DOHH2 (cell line): Measurements from ENCODE around the gene CSNK1G3.

Experiments used
- H3F3A ChIP-seq: fragments of 200-600 bp; sonication (generic), shearing (Covaris generic); 2 replicates; pipeline ENCODE4 v1.6.0; 2016; ENCODE audit warnings: antibody characterized with exemption, mild to moderate bottlenecking; ENCODE audit not compliant: control insufficient read depth, insufficient read depth
- H3K27ac ChIP-seq: fragments of 200-600 bp; sonication (generic); 2 replicates; pipeline ENCODE4 v1.5.1; 2014; ENCODE audit warnings: low read depth, mild to moderate bottlenecking, low read length, moderate library complexity
- H3K27me3 ChIP-seq: fragments of 200-600 bp; sonication (generic); 2 replicates; pipeline ENCODE4 v1.6.1; 2014; ENCODE audit warnings: mild to moderate bottlenecking, low read length, mixed read lengths; ENCODE audit not compliant: control insufficient read depth
- H3K36me3 ChIP-seq: fragments of 200-600 bp; sonication (generic); 2 replicates; pipeline ENCODE4 v1.6.1; 2014; ENCODE audit warnings: mild to moderate bottlenecking, low read length, moderate library complexity, mixed read lengths; ENCODE audit not compliant: control insufficient read depth
- H3K4me1 ChIP-seq: fragments of 200-600 bp; sonication (generic); 2 replicates; pipeline ENCODE4 v1.6.1; 2014; ENCODE audit warnings: mild to moderate bottlenecking, low read length, mixed read lengths; ENCODE audit not compliant: control insufficient read depth
- H3K4me2 ChIP-seq: fragments of 200-600 bp; sonication (generic); 2 replicates; pipeline ENCODE4 v1.6.0; 2014; ENCODE audit warnings: mild to moderate bottlenecking, low read length, moderate library complexity
- H3K4me3 ChIP-seq: fragments of 200-600 bp; sonication (generic); 2 replicates; pipeline ENCODE4 v1.5.1; 2014; ENCODE audit warnings: mild to moderate bottlenecking, low read length, mixed read lengths
- H3K79me2 ChIP-seq: fragments of 200-600 bp; sonication (generic); 2 replicates; pipeline ENCODE4 v1.6.1; 2014; ENCODE audit warnings: mild to moderate bottlenecking, low read length, mixed read lengths; ENCODE audit not compliant: control insufficient read depth
- H3K9me2 ChIP-seq: fragments of 200-600 bp; sonication (generic); replicated peaks from 2 replicates; pipeline ENCODE4 v1.6.1; 2014; ENCODE audit warnings: mild to moderate bottlenecking, low read length, mixed read lengths; ENCODE audit not compliant: control insufficient read depth
- H3K9me3 ChIP-seq: fragments of 200-600 bp; sonication (generic); 2 replicates; pipeline ENCODE4 v1.6.1; 2014; ENCODE audit warnings: antibody characterized with exemption, low read length, mixed read lengths; ENCODE audit not compliant: control insufficient read depth, insufficient read depth
- H4K20me1 ChIP-seq: fragments of 200-600 bp; sonication (generic); 2 replicates; pipeline ENCODE4 v1.6.0; 2014; ENCODE audit warnings: low read depth, mild to moderate bottlenecking, antibody characterized with exemption, low read length, moderate library complexity; ENCODE audit not compliant: control insufficient read depth, insufficient read depth
- EZH2phosphoT487 ChIP-seq: fragments of 200-600 bp; sonication (generic); IDR thresholded peaks from 2 replicates; pipeline ENCODE4 v1.6.1; 2017; ENCODE audit warnings: borderline replicate concordance, mild to moderate bottlenecking, antibody characterized with exemption, low read length, moderate library complexity, mixed read lengths
- TF ChIP-seq, protein P1 (sequence below): fragments of 200-600 bp; sonication (generic); IDR thresholded peaks from one replicate; pipeline ENCODE4 v1.5.1; 2014; ENCODE audit warnings: antibody characterized with exemption, mild to moderate bottlenecking, low read depth, low read length; ENCODE audit not compliant: poor library complexity, severe bottlenecking

The CSNK1G3 gene

DNA sequence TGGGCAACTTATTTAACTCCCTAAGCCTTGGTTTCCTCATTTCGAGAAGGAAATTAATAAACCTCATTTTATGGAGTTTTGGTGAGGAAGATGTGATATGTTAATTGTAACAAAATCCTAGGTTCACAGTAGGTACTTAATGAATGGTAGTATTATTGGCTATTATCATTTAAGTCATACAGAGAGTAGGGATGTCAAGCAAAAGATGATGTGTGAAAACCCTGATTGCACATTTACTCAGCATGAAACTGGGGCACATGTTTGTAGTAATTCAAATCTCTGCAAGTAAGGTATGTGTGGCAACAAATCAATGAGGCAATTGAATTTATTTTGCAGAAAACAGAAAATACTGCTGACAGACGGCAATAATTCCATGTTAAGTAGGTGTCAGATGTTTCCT, 127.3 kb downstream of the CSNK1G3 start:
- H3K9me3 ChIP-seq, result no peaks in the 10 kb centered on the region
- no peak overlapping the region for H3K4me2 ChIP-seq
- no peaks in the 10 kb centered on the region for H3K9me2 ChIP-seq
- no peaks in the 10 kb centered on the region for H3K4me1 ChIP-seq
- TF ChIP-seq, protein P1, sequence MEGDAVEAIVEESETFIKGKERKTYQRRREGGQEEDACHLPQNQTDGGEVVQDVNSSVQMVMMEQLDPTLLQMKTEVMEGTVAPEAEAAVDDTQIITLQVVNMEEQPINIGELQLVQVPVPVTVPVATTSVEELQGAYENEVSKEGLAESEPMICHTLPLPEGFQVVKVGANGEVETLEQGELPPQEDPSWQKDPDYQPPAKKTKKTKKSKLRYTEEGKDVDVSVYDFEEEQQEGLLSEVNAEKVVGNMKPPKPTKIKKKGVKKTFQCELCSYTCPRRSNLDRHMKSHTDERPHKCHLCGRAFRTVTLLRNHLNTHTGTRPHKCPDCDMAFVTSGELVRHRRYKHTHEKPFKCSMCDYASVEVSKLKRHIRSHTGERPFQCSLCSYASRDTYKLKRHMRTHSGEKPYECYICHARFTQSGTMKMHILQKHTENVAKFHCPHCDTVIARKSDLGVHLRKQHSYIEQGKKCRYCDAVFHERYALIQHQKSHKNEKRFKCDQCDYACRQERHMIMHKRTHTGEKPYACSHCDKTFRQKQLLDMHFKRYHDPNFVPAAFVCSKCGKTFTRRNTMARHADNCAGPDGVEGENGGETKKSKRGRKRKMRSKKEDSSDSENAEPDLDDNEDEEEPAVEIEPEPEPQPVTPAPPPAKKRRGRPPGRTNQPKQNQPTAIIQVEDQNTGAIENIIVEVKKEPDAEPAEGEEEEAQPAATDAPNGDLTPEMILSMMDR, result no peak
- TF ChIP-seq EZH2phosphoT487, result no peak
- H4K20me1 ChIP-seq, result no peaks in the 10 kb centered on the region
- H3K79me2 ChIP-seq, result no peaks in the 10 kb centered on the region
- H3K4me3 ChIP-seq, result no peak overlapping the region
- H3F3A ChIP-seq, result no peaks in the 10 kb centered on the region
- H3K36me3 ChIP-seq, result no peaks in the 10 kb centered on the region
- no peaks in the 10 kb centered on the region for H3K27me3 ChIP-seq
- H3K27ac ChIP-seq, result no peak overlapping the region

- H3F3A ChIP-seq, result no peaks in the 10 kb centered on the region
- no peak overlapping the region for H3K27ac ChIP-seq
- H4K20me1 ChIP-seq, result no peaks in the 10 kb centered on the region
- no peak for TF ChIP-seq EZH2phosphoT487
- TF ChIP-seq, protein P1, result no peak
- no peaks in the 10 kb centered on the region for H3K4me1 ChIP-seq
- no peak overlapping the region for H3K4me2 ChIP-seq
- H3K36me3 ChIP-seq, result no peaks in the 10 kb centered on the region
- H3K27me3 ChIP-seq, result no peaks in the 10 kb centered on the region
- H3K9me3 ChIP-seq, result peaks cover 3% of the 10 kb centered on the region; the same call in 1 of the 2 replicates
- H3K4me3 ChIP-seq, result no peak overlapping the region
- no peaks in the 10 kb centered on the region for H3K9me2 ChIP-seq
- H3K79me2 ChIP-seq, result no peaks in the 10 kb centered on the region
Measured at GRCh38 chr5:123645024-123645603, 133.1 kb downstream of the CSNK1G3 start.

DNA sequence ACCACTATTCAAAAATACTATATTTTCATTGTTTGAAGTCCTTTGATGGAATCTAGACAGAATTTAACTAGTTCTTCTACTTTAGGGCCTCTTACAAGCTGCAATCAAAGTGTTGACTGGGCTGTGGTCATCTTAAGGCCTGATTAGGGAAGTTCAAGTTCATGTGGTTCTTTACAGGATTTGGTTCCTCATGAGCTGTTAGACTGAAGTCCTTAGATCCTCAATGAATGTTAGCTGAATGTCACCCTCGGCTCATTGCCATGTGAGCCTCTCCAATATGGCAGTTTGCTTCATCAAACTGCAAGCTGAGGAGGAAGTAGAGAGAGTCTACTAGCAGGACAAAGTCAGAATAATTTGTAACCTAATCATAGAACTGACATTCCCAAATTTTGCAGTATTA, 135.1 kb downstream of the CSNK1G3 start:
- Histone ChIP-seq H3K27me3 (no peaks in the 10 kb centered on the region), H3K9me2 (no peaks in the 10 kb centered on the region), H3K36me3 (no peaks in the 10 kb centered on the region), H4K20me1 (no peaks in the 10 kb centered on the region), H3K79me2 (no peaks in the 10 kb centered on the region), H3K4me2 (no peak overlapping the region), H3K4me3 (no peak overlapping the region), H3K4me1 (no peaks in the 10 kb centered on the region), H3K9me3 (peaks cover 3% of the 10 kb centered on the region; the same call in 1 of the 2 replicates), H3F3A (no peaks in the 10 kb centered on the region), H3K27ac (no peak overlapping the region)
- no peak for TF ChIP-seq EZH2phosphoT487
- TF ChIP-seq, protein P1, result no peak
